WI38 (cell line): ENCODE measurements around the gene PILRA.
"Not testable (repeated sequence)": the region's sequence is repeated elsewhere in the genome, so short reads cannot be mapped to it uniquely, and the experiment has no call there.

ENCODE experiments used
- H3K4me3 ChIP-seq: 2 replicates; pipeline ENCODE4 v1.5.1; 2011; ENCODE audit warnings: low read depth, mild to moderate bottlenecking, control low read depth, low read length
- CTCF ChIP-seq: IDR thresholded peaks from 2 replicates; pipeline ENCODE4 v1.5.1; 2012; ENCODE audit warnings: low read depth, mild to moderate bottlenecking, control low read depth, low read length

PILRA gene

GRCh38 chr7:100435401-100436304 lies 62.4 kb downstream of the PILRA start:
- TF ChIP-seq CTCF = no peak
- peak overlapping the region; percentile 80 for H3K4me3 ChIP-seq

DNA sequence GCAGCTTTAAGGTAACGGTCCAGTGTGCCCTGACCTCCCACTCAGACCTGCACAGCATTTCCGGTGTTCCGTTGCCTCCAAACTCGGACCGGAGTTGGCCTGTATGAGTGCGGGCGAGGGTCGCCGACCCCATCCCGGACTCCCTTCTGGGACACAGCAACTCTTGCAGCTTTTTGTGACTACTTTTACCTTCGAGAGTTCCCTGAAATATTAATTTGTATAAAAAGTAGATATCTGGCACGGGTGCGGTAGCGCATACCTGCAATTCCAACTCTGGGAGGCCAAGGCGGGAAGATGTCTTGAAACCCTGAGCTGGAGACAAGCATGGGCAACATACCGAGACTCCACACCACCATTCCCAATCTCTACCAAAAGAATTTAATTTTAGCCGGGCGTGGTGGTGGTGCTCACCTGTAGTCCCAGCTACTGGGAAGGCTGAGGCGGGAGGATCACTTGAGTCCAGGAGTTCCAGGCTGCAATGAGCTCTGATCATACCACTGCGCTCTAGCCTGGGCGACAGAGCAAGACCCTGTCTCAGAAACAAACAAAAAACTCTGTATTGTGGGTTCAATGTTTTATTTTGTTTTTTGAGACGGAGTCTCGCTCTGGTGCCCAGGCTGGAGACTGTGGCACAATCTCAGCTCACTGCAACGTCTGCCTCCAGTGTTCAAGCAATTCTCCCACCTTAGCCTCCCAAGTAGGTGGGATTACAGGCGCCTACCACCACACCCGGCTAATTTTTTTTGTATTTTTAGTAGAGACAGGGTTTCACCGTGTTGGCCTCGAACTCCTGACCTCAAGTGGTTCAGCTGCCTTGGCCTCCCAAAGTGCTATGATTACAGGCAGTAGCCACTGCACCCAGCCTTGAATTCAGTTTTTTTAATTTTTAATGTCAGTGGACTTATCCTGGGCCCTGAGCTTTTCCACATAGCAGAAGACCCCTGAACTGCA lies 64.1 kb downstream of the PILRA start:
- TF ChIP-seq CTCF = no peak
- H3K4me3 ChIP-seq = no peak overlapping the region

- TF ChIP-seq CTCF = no peak
- no peak overlapping the region for H3K4me3 ChIP-seq
These were observed 64.9 kb downstream of the PILRA start for GRCh38 chr7:100438172-100438571.

DNA sequence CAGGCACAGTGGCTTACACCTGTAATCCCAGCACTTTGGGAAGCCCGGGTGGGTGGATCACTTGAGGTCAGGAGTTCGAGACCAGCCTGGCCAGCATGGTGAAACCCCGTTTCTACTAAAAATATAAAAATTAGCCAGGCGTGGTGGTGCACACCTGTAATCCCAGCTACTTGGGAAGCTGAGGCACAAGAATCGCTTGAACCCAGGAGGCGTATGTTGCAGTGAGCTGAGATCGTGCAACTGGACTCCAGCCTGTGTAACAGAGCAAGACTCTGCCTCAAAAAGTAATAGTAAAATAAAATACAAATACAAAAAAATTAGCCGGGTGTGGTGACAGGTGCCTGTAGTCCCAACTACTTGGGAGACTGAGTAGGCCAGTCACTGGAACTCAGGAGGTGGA lies 65.4 kb downstream of the PILRA start:
- not testable (repeated sequence) for H3K4me3 ChIP-seq

DNA sequence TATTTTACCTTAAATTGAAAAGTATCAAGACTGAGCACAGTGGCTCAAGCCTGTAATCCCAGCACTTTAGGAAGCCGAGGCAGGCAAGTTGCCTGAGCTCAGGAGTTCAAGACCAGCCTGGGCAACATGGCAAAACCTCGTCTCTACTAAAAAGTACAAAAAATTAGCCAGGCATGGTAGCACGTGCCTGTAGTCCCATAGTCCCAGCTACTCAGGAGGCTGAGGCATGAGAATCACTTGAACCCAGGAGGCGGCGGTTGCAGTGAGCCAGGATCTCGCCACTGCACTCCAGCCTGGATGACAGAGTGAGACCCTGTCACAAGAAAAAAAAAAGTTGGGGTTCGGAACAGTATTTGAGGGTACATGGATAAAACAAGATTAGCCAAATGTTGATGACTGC lies 66.0 kb downstream of the PILRA start:
- not testable (repeated sequence) for H3K4me3 ChIP-seq

GRCh38 chr7:100441641-100442535 lies 68.6 kb downstream of the PILRA start:
- no peak overlapping the region for H3K4me3 ChIP-seq
- no peak for TF ChIP-seq CTCF

DNA sequence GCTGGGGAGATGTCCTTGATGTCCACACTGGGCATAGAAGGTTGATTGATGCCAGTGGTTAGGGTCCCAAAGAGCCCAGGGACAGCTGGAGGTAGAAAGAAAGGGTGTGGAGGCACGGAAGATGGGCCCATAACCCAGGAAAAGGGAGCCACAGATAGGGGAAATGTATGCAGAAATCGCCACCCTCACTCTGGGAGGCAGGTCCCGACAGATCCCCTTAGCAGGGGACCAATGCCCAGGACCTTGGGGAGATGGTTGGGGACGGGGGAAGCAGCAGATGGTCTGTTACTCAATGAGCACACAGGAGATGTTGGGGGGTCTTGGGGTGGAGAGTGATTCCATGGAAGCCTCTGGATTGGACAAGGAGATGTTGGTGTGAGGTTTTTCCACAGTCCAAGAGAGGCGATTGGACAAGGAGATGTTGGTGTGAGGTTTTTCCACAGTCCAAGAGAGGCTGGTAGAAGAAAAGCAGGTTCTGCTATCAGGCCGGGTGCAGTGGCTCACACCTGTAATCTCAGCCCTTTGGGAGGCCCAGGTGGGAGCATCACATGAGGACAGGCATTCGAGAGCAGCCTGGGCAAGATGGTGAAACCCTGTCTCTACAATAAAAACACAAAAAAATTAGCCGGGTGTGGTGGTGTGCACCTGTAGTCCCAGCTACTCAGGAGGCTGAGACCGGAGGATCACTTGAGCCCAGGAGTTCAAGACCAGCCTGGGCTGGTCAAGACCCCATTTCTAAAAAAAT lies 70.0 kb downstream of the PILRA start:
- H3K4me3 ChIP-seq = no peak overlapping the region
- TF ChIP-seq CTCF = no peak
